Measurements from ENCODE around the gene USE1. TPM values are rescaled to one million over a fixed set of nuclear protein-coding genes. Genes with fewer than 3 reads are reported as not detected.

USE1 gene
- total and polyA plus RNA-seq, 2 experiments from 2014 or later: 15.5 to 19.4 TPM

- H3K4me2 ChIP-seq: peak overlapping the region; percentile 93
- peak overlapping the region; percentile 93 for H3K4me3 ChIP-seq
- no peak overlapping the region for H3K27ac ChIP-seq (ENCODE audit: low read depth)
- H3K4me3 Mint-ChIP-seq: peak overlapping the region; percentile 94
- H3K27ac Mint-ChIP-seq: peak overlapping the region; percentile 89
- H4K20me1 ChIP-seq (replicated peaks; ENCODE audit: insufficient read depth): peaks cover 14% of the 10 kb centered on the region; the same call in 1 of the 2 replicates
- DNase-seq (ENCODE audit: low spot score) (peak; percentile 60), ATAC-seq (no peak)
- H3K4me1 ChIP-seq (ENCODE audit: insufficient read depth): peaks cover 36% of the 10 kb centered on the region
- peaks cover 46% of the 10 kb centered on the region for H3K79me2 ChIP-seq (replicated peaks; ENCODE audit: insufficient read depth)
- no peak for TF ChIP-seq ZNF462 (CRISPR knock-in tag; IDR thresholded peaks at IDR 0.05)
- peak; percentile 24; the same call in 1 of the 2 replicates for TF ChIP-seq POLR2AphosphoS5 (IDR thresholded peaks at IDR 0.05; ENCODE audit: low read depth)
- peaks cover 47% of the 10 kb centered on the region for H3K4me1 Mint-ChIP-seq
- H3K9me2 ChIP-seq (ENCODE audit: insufficient read depth): no peaks in the 10 kb centered on the region
- peaks cover 40% of the 10 kb centered on the region for H3F3A ChIP-seq (replicated peaks; ENCODE audit: low read depth)
- H3K36me3 Mint-ChIP-seq (ENCODE audit: low read depth): peaks cover 12% of the 10 kb centered on the region
- no peaks in the 10 kb centered on the region for H3K36me3 ChIP-seq (ENCODE audit: insufficient read depth)
- no peak overlapping the region for H2AFZ ChIP-seq
- H3K27me3 Mint-ChIP-seq (ENCODE audit: insufficient read depth, low read depth, poor library complexity): peaks cover 34% of the 10 kb centered on the region
- H3K9me3 Mint-ChIP-seq: no peaks in the 10 kb centered on the region
- no peaks in the 10 kb centered on the region for H3K27me3 ChIP-seq (ENCODE audit: insufficient read depth)
Measured at GRCh38 chr19:17244618-17245534, 29.7 kb downstream of the USE1 start.

- peak within 1 kb of the TSS; percentile 94 for H3K4me3 Mint-ChIP-seq
Measured at GRCh38 chr19:17245535-17245984, 30.4 kb downstream of the USE1 start, which contains the start of gene NR2F6. Gene NR2F6, minus strand, starts transcription at chr19:17245919. Its CDS starts 699 bp downstream, at chr19:17245220.

More at GRCh38 chr19:17245535-17245984, 30.4 kb downstream of the USE1 start, which contains the start of gene NR2F6:
- ATAC-seq: no peak
- Histone ChIP-seq H3K4me3 (peak within 1 kb of the TSS; percentile 93), H3K79me2 (replicated peaks; ENCODE audit: insufficient read depth) (peaks cover 46% of the 10 kb centered on the region), H3K27me3 (ENCODE audit: insufficient read depth) (no peaks in the 10 kb centered on the region), H3K9me2 (ENCODE audit: insufficient read depth) (no peaks in the 10 kb centered on the region), H2AFZ (peak within 1 kb of the TSS; percentile 38; the same call in 1 of the 2 replicates), H3K27ac (ENCODE audit: low read depth) (peak within 1 kb of the TSS; percentile 99), H4K20me1 (replicated peaks; ENCODE audit: insufficient read depth) (peaks cover 12% of the 10 kb centered on the region; the same call in 1 of the 2 replicates), H3F3A (replicated peaks; ENCODE audit: low read depth) (peaks cover 37% of the 10 kb centered on the region), H3K36me3 (ENCODE audit: insufficient read depth) (no peaks in the 10 kb centered on the region), H3K4me1 (ENCODE audit: insufficient read depth) (peaks cover 36% of the 10 kb centered on the region), H3K4me2 (peak within 1 kb of the TSS; percentile 93)
- TF ChIP-seq POLR2AphosphoS5 (IDR thresholded peaks at IDR 0.05; ENCODE audit: low read depth): peak; percentile 39; the same call in 1 of the 2 replicates
- TF ChIP-seq ETS1 (IDR thresholded peaks at IDR 0.05): no peak
- H3K4me1 Mint-ChIP-seq: peaks cover 47% of the 10 kb centered on the region
- H3K9me3 Mint-ChIP-seq: no peaks in the 10 kb centered on the region
- H3K27ac Mint-ChIP-seq: peak within 1 kb of the TSS; percentile 99
- H3K36me3 Mint-ChIP-seq (ENCODE audit: low read depth): peaks cover 8% of the 10 kb centered on the region; the same call in 1 of the 3 replicates
- DNase-seq (ENCODE audit: low spot score): no peak
- peaks cover 30% of the 10 kb centered on the region for H3K27me3 Mint-ChIP-seq (ENCODE audit: insufficient read depth, low read depth, poor library complexity)

All from GM23338 (cell line).